GM18526 (cell line): ENCODE data around the gene BAG5.

Source experiments
- POLR2A ChIP-seq: IDR thresholded peaks from 3 replicates; pipeline ENCODE4 v1.6.1; 2011; ENCODE audit not compliant: insufficient read length; ENCODE audit errors: extremely low read depth

BAG5 gene

DNA sequence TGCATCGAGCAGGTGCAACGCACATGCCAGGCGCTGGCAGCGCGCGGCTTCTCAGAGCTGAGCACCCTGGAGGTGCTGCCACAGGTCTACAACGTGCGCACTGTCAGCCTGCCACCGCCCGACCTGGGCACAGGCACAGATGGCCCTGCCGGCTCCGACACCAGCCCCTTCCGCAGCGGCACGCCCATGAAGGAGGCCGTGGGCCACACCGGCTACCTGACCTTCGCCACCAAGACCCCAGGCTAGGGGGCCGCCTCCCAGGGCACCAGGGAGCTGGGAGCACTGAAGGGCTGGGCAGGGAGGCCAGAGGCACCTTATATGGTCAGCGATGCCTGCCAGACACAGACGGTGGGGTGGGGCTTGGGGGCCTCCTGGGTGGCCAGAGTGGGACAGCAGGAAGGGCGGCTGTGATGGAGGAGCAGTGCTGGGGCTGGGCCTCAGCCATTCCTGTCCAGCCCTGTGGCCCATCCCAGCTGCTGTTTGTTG, 27.8 kb downstream of the BAG5 start:
- no peak for TF ChIP-seq POLR2A

GRCh38 chr14:103533999-103534575, 28.4 kb downstream of the BAG5 start:
- TF ChIP-seq POLR2A, result no peak

DNA sequence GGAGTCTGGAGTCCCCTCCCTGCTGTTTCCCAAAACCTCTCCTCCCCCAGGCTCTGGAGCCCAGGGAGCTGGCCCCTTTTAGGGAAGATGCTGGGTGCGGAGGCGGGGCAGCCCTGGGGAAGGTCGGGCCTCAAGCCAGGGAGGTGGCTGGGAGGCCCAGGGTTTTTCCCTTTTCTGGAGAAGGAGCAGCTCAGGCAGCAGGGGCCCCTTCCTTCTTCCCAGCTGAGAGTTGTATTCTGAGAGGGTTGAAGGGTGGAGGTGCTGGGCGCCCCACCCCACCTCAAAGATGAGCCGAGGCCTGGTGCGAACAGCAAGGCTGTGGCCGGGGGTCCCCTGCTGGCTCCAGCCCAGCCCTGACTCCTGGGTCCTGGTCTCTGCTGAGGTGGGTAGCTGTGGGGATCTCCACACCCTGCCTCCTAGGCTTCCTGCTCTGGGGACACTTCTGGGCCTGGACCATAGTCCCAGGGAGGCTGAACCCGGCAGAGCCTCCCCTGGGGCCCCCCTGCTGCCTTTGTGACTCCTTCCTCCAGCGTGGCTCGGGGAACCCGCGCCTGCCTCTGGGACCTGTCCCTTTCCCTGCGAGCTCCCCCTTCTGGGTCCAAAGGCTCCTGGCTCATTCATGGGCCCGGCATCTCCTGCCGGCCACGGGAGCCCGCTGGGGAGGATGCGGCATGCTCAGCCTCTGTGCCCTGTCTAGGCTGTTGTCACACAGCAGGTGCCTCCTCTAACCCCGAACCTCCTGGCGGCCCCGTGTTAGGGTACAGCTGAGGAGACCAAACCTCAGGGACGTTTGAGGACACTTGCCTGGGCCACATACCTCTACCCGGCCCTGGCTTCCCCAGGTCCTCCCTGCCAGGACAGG, 29.1 kb downstream of the BAG5 start:
- TF ChIP-seq POLR2A, result no peak

DNA sequence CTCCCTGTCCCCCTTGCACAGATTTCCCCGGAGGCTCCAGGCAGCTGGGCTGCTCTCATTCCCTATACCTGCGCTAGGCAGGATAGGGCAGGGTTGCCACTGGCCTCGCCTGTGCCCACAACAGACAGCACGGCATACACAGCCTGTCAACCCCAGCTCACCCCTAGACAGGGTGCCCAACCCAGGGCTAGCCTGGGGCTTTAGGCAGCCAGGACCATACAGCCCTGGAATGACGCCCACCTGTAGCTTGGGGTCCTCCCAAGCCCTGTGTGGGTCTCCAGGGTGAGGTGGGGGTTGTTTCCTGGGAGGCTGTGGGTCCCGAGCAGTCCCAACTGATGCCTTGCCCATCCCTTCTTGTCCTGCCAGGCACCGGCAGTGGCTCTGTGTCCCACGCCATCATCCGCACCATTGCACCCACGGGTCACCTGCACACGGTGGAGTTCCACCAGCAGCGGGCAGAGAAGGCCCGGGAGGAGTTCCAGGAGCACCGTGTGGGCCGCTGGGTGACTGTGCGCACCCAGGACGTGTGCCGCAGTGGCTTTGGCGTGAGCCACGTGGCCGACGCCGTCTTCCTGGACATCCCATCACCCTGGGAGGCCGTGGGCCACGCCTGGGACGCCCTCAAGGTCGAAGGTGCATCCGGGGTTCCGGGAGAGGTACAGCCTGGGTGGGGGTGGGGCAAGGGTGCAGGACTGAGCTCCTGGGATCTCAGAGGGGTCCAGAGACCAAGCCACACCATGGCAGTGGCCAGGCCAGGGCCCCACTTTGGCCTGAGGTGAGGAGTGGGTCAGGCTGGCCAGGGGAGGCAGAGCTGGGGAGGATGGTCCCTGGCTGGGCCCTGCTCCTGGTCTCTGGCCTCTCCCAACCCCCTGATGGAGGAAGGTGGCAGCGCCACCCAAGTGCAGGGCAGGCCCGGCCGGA, 30.0 kb downstream of the BAG5 start:
- no peak for TF ChIP-seq POLR2A

DNA sequence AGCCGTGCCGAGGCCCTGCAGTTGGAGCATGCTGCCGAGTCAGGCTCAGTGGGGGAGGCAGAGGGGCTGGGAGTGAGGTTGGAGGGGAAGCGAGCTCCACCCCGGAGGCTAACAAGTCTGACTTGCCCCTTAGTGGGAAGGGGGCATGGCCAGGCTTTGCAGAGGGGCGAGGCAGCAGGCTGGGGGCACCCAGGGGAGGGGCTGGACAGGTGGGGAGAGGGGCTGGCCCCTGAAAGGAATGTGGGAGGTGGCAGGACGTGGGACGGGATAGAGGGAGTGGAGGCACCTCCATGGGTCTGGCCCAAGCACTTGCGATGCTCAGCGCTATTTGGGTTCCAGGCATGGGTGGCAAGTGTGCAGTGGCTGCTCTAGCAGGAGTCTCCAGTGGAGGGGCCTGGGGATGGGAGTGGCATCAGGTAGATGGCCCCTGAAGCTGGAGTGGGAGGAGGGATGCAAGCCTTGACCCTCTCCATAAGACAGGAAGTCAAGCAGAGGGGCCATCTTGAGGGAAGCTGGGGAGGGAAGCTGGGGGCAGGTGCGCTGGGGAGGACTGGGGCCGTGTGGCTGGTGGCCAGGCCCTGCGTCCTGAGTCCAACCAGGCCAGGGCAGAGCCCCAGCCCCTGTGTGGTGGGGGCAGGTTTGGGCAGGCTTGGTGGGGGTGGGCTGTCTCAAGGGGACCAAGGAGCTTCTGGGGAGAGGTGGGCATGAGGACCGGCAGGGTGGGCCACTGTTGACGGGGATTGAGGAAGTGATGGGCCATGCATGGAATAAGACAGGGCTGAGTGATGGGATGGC, 30.8 kb downstream of the BAG5 start:
- no peak for TF ChIP-seq POLR2A

- TF ChIP-seq POLR2A, result no peak
Observed at GRCh38 chr14:103530831-103531230, 31.6 kb downstream of the BAG5 start.

DNA sequence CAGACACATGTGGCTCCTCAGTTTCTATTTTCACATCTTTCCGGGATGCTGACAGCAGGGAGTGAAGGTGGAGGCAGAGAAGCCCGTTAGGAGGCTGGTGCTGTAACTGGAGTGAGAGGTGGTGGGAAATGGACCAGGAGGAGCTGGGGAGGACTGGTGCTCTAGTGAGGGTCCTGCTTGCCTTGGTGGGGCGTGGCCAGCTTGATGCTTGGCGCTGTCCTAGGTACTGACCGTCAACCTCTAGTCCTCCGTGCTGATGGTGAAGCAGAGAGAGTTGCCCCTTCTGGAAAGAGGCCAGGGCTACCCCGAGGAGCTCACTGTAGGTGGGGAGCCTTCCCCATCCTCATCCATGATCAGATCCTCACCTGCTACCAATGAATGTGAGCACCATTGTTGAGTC, 32.1 kb downstream of the BAG5 start:
- no peak for TF ChIP-seq POLR2A

DNA sequence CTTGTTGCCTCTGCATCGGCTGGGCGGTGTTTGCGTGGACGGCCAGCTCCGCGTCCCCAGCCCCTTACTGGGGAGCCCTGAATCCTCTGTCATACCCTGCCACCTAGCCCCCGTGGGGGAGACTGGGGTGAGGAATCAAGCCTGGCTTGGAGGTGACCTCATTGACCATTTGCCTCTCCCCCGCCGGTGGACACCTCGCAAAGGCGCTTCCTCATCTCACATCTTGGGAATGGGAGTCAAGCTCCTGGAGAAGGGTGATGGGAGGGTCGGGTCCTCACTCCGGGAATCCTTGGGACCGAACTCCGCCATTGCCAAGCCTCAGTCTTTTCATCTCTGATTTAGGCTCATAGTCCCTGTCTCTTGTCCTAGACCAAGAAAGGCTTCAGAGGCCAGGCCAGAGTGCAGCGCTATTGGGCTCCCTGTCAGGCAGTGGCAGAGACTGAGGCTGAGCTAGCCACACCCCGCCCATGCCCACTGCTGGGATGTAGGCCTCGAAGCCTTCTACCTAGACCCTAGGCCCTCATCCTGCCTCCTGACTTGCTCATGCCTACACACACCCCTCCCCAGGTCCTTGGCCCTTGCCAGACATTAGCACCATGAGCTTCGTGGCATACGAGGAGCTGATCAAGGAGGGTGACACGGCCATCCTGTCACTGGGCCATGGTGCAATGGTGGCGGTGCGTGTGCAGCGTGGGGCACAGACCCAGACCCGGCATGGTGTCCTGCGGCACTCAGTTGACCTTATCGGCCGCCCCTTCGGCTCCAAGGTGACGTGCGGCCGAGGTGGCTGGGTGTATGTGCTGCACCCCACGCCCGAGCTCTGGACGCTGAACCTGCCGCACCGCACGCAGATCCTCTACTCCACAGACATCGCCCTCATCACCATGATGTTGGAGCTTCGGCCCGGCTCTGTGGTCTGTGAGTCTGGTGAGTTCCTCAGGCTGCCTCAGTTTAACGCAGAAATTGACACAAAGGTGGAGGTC, 32.8 kb downstream of the BAG5 start:
- no peak for TF ChIP-seq POLR2A

DNA sequence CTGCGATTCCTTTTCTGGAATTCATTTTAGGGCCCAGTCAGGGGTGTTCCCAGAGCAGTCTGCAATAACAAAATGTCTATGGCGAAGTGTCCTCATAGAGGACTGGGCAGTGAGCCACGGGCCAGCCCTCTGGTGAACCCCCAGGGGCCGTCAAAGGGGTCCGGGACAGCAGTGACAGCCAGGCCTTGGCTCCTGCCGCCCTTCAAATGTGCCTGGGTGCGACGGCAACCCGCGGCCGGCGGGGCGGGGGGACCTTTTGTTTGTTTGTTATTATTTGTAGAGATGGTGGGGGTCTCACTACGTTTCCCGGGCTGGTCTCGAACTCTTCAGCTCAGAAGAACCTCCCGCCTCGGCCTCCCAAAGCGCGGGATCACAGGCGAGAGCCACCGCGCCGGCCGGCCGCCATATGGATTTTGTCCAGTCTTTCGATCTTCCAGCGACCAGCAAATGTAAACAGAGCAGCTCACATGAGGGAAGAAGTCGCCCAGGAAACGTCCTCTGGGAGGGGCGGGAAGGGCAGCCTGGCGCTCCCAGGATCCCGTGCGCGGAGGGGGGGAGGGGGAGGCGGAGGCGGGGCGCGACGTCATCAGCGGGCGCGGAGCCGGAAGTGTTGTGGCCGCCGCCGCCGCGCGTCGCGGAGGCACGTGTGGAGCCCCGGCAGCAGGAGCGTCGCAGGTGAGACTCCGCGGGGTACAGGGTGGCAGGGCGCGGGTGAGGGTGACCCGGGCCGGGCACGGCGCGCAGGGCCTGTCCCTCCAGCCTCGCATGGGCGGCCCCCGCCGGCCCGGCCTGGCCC, 33.7 kb downstream of the BAG5 start, which contains the start of gene TRMT61A:
Gene TRMT61A, plus strand, starts transcription at position 610 of the 796 bp plus-strand sequence. CDS start 783 bp downstream, outside the sequence.
- peak; percentile 75 for TF ChIP-seq POLR2A

- no peak for TF ChIP-seq POLR2A
Observed at GRCh38 chr14:103528146-103528586, 34.3 kb downstream of the BAG5 start.

DNA sequence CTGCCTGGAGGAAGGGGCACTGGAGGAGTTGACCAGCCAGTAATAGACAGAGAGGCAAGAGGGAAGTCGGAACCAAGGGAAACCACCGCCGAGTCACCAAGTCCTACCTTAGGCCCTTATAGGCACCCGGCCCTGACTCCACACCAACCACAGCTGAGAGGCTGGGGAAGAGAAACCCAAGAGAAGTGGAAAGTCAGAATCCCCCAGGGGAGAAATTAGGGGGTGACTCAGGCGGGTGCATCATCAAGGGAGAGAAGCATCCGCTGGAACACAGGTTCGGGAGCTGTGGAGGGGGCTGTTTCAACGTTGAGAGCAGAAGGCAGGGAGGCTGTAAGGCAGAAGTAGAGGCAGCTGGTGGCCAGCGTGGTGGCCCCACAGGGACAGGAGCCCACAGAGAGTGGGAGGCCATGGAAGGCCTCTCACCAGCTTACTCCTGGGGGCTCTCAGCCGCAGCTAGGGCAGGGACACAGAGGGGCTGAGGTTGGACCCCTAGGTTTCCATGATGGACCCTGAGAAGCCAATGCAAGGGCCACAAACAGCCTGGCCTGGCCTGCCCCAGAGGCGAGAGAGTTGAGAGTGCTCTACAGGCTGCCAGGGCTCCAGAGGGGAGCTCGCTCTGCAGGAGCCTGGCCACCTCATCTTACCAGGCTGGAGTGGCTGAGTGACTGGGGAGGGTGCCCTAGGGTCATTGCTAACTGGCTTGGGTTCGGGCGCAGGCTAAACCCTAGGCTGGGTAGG, 34.9 kb downstream of the BAG5 start:
- TF ChIP-seq POLR2A, result no peak

DNA sequence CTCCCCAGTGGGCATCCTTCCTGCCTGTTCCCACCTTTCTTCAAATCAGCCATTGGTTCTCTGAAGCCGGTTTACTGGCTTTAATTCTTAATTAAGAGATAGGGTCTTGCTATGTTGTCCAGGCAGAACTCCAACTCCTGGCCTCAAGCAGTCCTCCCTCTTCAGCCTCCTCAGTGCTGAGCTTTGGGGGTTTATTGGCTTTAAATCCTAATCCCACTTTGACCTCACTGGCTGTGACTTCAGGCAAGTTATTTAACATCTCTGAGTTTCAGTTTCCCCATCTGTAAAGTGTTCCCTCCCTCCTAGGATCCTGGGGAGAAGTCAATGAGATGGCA, 35.6 kb downstream of the BAG5 start:
- TF ChIP-seq POLR2A, result no peak

DNA sequence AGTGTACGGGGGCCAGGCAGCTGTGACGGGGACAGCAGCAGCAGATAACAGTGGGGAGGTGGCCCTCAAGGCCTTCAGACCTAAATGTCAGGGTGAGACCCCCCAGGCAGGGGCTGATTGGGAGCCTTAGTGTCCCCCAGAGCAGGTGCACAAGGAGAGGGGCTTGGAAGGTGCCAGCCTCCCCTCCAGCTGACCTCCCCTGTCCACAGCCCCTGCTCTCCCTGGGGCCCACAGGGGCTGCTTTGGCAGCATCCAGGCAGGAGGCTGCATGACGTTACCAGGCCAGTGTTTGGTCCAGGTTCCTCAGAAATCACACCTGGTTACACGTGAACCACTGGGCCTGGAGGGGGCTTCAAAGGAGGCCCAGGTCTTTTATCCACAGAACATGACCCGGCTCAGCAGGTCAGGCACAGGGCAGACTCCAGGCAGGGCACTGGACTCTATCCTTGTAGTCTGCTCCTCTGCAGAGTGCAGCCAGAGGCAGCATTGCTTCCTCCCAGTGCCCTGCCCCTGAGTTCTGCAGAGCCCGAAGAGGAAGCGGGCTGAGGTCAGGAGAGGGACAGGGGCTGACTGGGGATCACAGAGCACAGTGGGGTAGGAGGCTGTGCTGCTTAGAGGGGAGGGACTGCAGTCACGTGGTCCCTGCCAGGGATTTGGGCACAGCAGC, 36.1 kb downstream of the BAG5 start:
- no peak for TF ChIP-seq POLR2A
